Measurements from ENCODE around the gene CNTNAP2. TPM values are rescaled to one million over a fixed set of nuclear protein-coding genes. Genes with fewer than 3 reads are reported as not detected.
"Not testable (repeated sequence)": the region's sequence is repeated elsewhere in the genome, so short reads cannot be mapped to it uniquely, and the experiment has no call there.

The CNTNAP2 gene
- total RNA-seq, 1 donor from 2014 or later = 0.22 TPM

DNA sequence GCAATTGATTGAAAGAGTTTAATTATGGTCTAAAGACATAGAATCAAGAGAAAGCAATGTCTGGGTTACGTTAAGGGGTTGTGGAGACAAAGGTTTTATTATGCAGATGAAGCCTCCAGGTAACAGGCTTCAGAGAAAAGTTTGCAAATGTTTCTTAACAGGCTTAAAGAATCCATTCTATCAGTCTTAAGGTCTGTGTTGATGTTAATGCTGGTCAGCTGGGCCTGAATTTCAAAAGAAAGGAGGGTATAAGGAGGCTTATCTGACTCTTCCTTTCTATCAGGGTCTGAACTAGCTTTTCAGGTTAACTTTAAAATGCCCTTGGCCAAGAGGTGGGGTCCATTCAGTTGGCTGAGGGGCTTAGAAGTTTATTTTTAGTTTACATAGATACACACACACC, 1469.5 kb downstream of the CNTNAP2 start:
- DNase-seq (no peak), ATAC-seq (no peak)
- intact Hi-C loops (cut with micrococcal nuclease) = no loop called here

DNA sequence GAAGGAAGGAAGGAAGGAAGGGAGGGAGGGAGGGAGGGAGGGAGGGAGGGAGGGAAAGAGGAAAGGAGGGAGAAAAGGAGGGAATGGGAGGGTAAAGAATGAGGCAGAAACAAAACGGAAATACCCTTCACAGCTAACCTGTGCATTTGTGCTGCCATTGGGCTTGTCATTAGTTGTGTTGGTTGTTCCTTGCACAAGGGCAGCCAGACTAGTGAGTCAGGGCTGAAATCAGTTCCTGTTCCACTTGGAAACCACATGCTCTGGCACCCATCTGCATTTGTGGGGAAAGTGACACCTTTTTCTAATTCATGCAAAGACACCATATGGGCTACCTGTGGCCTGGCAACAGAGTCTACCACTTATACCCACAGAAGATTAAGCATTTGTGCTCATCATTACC, 1469.9 kb downstream of the CNTNAP2 start:
- intact Hi-C loops (cut with micrococcal nuclease) = no loop called here
- DNase-seq (no peak), ATAC-seq (no peak)

DNA sequence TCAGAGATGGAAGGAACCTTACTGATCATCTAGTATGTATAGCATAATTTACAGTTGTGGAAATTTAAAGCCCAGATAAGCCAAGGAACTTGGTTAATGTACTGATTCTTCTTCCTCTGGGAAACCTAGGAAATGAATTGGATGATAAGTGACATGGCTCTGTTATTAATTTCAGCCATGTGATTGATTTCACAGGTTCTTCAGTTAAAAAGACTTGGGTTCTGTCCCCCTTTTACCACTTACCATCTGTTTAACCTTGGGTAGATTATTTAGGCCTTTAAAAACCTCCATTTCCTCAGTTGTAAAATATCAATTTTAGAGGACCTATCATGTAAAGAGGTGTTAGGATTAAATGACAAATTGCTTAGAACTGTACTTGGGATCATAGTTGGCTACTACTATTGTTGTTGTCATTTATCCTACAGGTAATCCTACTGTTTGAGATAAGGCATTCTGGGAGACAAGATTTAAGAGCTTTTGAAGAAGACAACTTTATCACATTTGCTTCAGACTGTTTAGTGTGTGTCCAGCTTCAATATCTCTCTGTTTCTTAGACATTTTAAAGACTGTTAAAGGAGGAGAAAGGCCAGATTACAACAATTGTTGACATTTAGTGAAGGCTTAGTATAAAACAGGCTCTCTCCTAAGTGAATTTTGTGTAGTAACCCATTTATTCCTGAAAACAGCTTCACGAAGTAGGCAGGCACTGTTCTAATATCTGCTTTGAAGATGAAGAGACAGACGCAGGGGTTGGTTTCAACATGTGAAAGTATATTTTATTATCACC, 1476.9 kb downstream of the CNTNAP2 start:
- intact Hi-C loops (cut with micrococcal nuclease) = no loop called here
- ATAC-seq (no peak), DNase-seq (no peak)

DNA sequence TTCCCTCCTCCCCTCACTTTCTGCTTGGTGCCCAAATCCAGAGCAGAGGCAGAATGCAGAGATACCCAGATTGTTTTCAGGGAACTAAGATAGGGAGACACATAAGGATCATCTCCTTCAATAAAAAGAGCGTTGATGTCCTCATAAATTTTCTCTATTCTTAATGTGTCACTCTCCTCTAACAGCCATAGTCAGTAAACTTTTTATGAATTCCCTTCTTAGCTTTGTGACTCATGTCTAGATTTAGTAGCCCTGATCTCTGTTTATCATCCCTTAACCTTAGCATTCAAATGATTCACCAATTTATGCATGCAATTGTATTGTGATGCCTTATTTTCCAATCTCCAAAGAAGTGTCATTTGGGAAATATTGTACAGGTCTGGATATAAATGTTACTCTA, 1478.4 kb downstream of the CNTNAP2 start:
- DNase-seq = no peak
- no peak for ATAC-seq
- intact Hi-C loops (cut with micrococcal nuclease) = no loop called here

DNA sequence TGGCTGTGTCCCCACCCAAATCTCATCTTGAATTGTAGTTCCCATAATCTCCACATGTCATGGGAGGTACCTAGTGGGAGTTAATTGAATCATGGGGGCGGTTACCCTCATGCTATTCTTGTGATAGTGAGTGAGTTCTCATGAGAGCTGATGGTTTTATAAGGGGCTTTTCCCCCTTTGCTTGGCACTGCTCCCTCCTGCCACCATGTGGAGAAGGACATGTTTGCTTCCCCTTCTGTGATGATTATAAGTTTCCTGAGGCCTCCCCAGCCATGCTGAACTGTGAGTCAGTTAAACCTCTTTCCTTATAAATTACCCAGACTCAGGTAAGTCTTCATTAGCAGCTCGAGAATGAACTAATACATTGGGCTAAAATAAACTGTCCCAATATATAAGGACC, 1482.1 kb downstream of the CNTNAP2 start:
- DNase-seq; ATAC-seq; intact Hi-C loops (cut with micrococcal nuclease): not testable (repeated sequence)

DNA sequence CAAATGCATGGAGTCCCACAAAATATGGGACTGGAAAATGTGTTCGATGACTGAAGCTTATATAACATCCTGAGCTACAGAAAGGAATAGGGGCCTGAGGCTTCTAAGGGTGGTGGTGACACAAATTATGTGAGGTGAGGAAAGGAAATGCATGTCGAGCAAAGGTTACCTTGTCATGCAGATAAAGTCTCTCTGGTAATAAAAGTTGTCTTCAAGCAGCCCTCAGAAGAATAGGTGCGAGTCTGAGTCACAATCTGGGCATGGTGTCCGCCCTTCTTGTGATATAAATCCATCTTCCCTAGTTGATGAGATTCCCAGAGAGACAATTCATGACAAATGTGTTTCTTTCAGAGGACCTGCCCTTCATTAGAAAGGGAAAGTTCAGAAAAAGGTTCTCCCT, 1488.7 kb downstream of the CNTNAP2 start:
- intact Hi-C loops (cut with micrococcal nuclease) = no loop called here
- no peak for DNase-seq
- no peak for ATAC-seq

DNA sequence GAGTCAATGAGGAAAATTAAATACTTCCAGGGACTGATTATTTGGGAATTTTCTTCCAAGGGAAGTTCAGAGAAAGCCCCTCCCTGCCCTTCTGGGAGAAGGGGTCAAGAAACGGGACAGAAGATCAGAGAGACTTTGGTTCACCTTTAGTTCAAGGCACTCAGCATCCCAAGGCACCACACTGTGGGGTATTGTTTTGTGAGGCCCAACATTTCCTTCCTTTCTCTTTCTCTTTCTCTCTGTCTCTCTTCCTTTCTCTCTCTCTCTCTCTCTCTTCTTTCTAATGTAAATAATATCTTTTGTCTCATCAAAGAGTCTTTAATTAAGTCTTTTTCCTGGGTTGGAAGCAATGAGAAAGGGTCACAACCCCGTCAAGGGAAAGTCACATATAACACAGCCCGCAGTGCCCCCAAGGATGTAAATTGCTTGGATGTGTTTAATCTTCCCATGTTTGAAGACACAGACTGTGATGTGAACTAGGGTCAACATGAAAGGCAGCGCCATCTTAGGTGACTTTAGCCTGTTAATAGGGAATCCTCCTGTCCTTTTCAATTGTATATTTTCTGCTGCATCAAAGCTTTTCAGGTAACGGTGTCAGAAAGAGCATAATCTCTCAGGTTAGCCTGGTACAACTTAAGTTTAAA, 1490.7 kb downstream of the CNTNAP2 start:
- intact Hi-C loops (cut with micrococcal nuclease) = no loop called here
- ATAC-seq (no peak), DNase-seq (no peak)

DNA sequence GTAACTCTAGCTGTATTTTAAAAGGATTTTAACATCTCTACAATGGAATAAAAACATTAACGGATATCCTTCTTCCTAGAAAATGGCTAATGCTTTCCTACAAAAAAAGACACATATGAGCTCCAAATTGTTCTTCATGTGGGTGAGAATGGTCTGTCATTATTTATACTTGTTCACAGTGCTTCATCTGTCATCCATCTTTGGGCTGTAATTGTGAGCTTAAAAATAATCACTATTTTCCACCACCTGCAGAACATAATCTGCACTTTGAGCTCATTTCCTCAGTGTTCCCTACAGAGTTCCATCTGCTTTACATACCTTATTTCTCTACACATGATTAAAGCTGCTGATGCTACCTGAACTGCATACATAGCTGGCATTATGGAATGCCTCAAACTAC, 1494.8 kb downstream of the CNTNAP2 start:
- no peak for ATAC-seq
- no peak for DNase-seq
- intact Hi-C loops (cut with micrococcal nuclease) = no loop called here

DNA sequence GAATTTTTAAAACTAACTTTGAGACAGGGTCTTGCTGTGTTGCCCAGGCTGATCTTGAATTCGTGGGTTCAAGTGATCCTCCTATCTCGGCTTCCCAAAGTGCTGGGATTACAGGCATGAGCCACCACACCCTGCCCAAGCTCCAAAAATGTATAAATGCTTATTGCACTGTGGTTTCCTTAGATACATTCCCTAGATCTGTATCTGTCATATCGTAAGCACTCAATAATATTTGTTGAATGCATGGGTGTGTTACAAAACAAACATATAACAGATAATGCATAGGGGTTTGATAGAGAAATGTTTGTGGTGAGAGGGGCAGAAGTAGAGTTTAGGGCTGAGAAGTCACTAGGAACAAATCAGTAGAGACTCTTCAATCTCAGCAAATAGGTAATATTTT, 1518.7 kb downstream of the CNTNAP2 start:
- ATAC-seq = no peak
- no peak for DNase-seq
- intact Hi-C loops (cut with micrococcal nuclease) = no loop called here

DNA sequence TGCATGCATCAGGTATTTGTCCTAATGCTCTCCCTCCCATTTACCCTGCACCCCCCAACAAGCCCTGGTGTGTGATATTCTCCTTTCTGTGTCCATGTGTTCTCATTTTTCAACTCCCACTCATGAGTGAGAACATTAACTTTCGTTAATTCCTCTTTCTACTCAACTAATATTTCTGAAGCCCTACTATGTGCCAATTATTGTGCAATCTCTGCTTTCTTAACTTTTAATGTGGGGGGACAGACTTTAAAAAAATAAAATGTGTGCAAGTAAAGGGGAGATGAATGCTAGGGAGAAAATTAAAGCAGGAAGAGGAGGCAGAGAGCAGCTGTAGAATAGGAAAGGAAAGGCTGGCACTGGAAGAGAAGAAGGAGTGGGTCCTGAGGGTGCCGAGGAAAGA, 1520.0 kb downstream of the CNTNAP2 start:
- intact Hi-C loops (cut with micrococcal nuclease) = no loop called here
- no peak for ATAC-seq
- DNase-seq = no peak

DNA sequence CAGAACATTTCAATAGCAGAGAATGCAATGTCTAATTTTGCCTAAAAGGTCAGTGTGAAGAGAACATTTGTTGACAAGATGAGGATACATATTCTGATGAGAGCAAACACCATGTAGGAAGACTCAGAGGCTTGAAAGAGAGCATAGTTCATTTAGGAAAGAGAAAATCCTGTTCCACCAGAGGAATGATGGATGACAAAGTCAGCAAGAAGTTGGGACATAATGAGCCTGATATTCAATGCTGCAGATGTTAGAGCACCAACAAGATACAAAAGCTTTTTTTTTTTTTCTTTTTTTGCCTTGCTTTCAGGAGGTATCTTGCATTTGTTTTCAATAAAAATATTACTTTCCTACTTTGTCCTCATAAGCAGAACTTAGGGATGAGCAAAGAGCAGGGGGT, 1522.0 kb downstream of the CNTNAP2 start:
- DNase-seq = no peak
- intact Hi-C loops (cut with micrococcal nuclease) = no loop called here
- no peak for ATAC-seq

DNA sequence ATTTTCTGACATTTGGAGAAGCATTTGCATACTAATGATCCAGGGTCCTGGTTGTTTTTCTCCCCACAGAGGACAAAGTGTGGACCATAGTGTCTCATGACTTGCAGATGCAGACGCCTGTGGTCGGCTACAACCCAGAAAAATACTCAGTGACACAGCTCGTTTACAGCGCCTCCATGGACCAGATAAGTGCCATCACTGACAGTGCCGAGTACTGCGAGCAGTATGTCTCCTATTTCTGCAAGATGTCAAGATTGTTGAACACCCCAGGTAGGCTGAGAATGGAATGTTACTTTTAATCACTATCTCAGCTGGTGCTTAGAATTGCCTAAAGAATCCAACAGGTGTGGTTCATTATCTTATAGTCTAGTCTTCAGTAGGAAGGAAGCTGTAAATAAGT, 1522.4 kb downstream of the CNTNAP2 start:
- no peak for ATAC-seq
- intact Hi-C loops (cut with micrococcal nuclease) = no loop called here
- no peak for DNase-seq

DNA sequence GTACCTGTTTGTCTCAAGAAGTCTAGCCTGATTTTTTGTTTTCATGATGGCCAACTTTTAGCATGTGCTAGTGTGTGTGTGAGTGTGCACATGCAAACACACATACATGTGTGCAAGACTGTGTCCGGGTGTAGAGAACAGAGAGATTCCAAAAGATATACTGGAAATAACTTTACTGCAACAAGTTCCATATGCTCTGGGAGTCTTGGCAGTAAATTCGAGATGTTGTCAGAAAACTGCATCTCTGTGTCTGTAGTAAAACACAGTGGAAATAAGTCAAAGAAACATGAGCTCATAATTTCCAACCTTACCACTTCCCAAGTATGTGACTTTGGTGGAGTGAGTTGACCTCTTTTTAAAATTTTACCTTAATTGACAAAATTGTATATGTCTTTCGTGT, 1523.2 kb downstream of the CNTNAP2 start:
- DNase-seq = no peak
- ATAC-seq = no peak
- intact Hi-C loops (cut with micrococcal nuclease) = no loop called here

DNA sequence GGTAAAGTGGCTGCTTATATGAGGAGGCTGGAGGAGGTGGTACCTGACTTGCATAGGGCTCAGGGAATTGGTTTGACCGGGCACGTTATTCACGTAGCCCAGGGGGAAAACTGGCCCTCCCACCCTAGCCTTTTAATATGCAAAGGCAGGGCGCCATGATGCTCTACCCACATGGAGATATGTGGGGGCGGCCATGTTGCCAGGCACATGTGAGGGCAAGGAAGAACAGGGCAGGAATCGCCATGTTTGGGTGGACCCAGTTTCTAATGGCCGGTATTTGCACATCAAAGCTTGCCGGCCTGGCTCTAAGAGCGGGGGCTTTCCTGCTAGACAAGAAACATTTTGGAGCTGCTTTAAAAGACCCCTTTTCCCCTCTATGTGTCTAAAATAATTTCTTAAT, 1524.2 kb downstream of the CNTNAP2 start:
- ATAC-seq (no peak), DNase-seq (no peak)
- intact Hi-C loops (cut with micrococcal nuclease) = no loop called here

DNA sequence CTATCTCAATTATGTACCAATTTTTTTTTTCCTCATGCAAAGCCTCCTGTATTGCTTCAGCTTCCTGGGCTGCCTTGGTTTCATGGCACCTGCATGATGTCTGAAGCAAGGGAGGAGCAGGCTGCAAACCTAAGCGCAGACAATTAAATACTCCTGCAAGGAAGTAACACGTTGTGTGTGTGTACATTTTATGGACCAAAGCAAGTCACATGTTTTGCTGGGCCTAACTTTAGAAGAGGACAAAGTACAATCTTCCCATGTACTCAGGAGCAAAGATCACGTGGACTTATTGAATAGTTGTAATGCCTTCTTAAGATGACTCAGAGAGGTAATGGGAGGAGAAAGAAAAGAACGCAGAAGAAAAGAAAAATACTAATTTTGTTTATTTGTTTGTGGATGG, 1530.0 kb downstream of the CNTNAP2 start:
- no peak for ATAC-seq
- intact Hi-C loops (cut with micrococcal nuclease) = no loop called here

DNA sequence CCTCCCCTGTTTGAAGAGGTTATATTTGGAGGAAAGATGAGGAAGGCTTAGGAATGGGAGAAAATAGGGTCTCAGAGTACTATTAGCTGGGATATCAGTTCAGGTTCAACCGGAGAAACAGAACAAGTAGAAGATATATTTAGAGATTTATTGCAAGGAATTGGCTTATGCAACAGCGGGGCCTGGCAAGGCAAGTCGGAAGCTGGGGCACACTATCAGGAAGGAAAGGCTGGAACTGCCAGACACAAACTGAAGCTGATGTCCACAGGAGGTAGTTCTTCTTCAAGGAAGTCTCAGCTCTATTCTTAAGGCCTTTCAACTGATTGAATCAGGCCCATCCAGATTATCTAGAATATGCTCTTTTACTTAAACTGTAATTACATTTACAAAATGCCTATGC, 1534.4 kb downstream of the CNTNAP2 start:
- ATAC-seq (no peak), DNase-seq (no peak)
- intact Hi-C loops (cut with micrococcal nuclease) = no loop called here

More for the DNA sequence above, 1530.0 kb downstream of the CNTNAP2 start:
- DNase-seq = no peak

DNA sequence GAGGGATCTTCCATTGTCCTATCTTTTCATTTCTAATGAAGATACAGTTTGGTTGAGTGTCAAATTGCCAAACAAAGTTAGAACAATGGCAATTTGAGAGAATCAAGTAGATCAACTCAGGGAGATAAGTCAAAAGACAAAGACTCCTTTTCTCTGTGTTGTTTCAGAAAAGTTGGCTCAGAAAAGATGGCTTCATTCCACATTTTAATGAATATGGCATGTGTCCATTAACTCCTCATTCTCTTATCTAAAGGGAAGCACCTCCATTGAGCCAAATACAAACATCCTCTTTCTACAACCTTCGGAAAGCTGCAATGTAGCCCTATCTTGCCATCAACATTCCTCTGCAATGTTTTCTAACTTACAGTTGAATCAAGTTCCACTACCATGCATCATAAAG, 1535.0 kb downstream of the CNTNAP2 start:
- ATAC-seq (no peak), DNase-seq (no peak)
- intact Hi-C loops (cut with micrococcal nuclease) = no loop called here

DNA sequence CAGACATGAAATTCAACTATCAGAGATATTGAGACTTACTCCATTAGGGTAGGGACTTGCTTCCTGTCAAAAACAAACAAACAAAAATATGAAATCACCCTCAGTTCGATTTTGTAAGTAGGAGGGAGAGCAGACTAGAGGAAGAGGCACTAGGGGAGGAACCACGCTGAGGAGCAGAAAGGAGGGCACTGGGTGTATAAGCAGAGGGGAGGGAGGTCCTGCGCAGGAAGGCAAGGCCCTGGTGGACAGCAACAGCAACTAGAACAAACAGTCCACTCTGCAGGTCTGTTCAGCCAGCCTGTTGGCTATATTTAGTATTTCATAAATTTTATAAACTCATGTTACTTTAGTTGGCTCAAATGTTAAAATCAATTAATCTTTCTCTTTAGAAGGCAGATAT, 1536.9 kb downstream of the CNTNAP2 start:
- ATAC-seq = no peak
- no peak for DNase-seq
- intact Hi-C loops (cut with micrococcal nuclease) = no loop called here

DNA sequence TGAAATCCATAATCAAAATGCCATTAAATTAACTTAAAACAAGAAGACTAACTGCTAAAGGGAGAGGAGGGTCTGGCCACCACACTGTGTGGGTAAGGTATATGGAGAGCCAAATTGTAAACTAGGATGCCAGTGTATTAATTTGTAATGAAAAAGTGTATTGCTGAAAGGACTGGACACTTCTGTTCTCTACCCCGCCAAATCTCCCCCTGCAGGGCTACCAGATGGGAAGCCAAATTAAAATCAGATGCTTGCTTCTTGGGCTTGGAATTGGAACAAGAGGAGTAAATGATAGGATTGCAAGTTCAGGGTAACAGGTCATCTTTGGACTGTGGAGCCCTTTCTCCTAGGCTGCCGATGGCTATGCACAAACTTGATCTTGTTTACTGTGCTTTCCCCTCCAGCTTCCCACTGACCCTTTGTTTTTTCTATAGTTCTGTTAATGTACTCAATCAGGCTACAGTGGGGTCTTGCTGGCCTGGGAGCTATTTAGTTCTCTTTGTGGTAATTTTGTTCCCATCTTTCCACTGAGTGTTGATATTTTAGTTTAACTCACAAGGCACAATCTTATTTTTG, 1541.9 kb downstream of the CNTNAP2 start:
- intact Hi-C loops (cut with micrococcal nuclease) = no loop called here
- DNase-seq (no peak), ATAC-seq (no peak)

DNA sequence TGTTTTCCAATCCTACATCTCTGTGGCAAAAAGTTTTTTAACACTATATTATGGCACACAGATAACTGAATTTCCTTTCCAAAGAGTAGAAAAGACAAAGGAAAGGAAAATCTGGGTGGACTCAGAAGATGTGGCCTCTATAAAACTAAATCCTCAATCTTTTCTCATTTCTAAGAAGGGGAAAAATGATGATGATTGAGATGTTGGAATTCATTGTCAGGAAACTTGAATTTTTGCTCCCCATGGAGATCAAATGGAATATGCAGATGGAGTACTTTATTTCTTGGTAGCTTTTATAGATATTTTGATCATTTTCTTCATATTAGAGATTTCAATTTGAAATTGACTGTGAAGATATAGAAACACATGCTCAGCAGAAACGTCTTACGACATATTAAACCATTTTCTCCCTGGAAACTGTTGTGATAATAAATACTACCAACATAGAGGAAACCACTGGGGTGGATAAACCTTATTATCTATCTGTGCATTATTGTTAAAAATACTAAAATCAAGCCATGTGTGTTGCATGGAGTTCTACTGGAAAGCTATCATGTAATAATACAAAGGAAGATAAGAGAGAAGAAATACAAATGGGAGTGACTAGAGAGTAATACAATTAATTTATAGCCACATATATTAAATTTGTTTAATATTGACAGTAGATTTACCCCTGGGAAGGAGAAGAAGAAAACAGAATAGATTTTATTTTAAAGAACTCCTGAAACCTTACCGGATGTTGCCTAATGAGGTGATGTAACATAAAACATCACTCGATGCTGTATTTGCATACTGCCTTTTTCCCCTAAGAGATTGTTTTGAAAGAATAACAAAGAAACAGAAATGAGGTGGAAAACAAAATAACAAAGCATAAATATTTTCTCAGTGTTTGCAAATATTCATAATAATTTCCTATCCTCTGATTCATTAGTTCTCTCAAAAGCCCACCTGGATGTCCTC, 1542.7 kb downstream of the CNTNAP2 start:
- intact Hi-C loops (cut with micrococcal nuclease) = no loop called here
- no peak for DNase-seq
- no peak for ATAC-seq

Data from left ventricle myocardium superior (tissue), 1 donor.